GM19397 (cell line): ENCODE data around the gene STAT3.
"Not testable (repeated sequence)": the region's sequence is repeated elsewhere in the genome, so short reads cannot be mapped to it uniquely, and the experiment has no call there.

ENCODE experiments used
- ATAC-seq: cut with Tn5 transposase; IDR thresholded peaks from one replicate; pipeline ENCODE4 v1.9.1; 2021; ENCODE audit warnings: mild to moderate bottlenecking, moderate library complexity; ENCODE audit not compliant: unreplicated experiment

Gene STAT3

GRCh38 chr17:42388381-42389134 is at the start of gene STAT3:
TSS of gene STAT3 (minus strand) at chr17:42388442. CDS start at chr17:42348516, 39,926 bp downstream.
- ATAC-seq, result peak; percentile 93

GRCh38 chr17:42436391-42436790 is 48.1 kb upstream of the STAT3 start:
- no peak for ATAC-seq

GRCh38 chr17:42431758-42432161 is 43.5 kb upstream of the STAT3 start:
- no peak for ATAC-seq

- ATAC-seq, result no peak
Observed at GRCh38 chr17:42429726-42430447, 41.6 kb upstream of the STAT3 start.

GRCh38 chr17:42428141-42428944 is 40.1 kb upstream of the STAT3 start:
- no peak for ATAC-seq

GRCh38 chr17:42424991-42425610 is 36.9 kb upstream of the STAT3 start:
- ATAC-seq, result no peak

- ATAC-seq, result no peak
Observed at GRCh38 chr17:42423766-42424165, 35.5 kb upstream of the STAT3 start.

- ATAC-seq, result no peak
Observed at GRCh38 chr17:42422958-42423712, 34.9 kb upstream of the STAT3 start, which contains the start of gene CAVIN1. TSS of gene CAVIN1 (minus strand) at chr17:42423256. CDS start at chr17:42423097, 159 bp downstream.

GRCh38 chr17:42422412-42422957 is 34.2 kb upstream of the STAT3 start:
- ATAC-seq, result no peak

- no peak for ATAC-seq
Observed at GRCh38 chr17:42421507-42422338, 33.5 kb upstream of the STAT3 start.

GRCh38 chr17:42421136-42421506 is 32.9 kb upstream of the STAT3 start:
- ATAC-seq, result no peak

- ATAC-seq, result not testable (repeated sequence)
Observed at GRCh38 chr17:42417981-42418380, 29.7 kb upstream of the STAT3 start.

GRCh38 chr17:42414704-42415409 is 26.6 kb upstream of the STAT3 start:
- ATAC-seq, result no peak

GRCh38 chr17:42413464-42414040 is 25.3 kb upstream of the STAT3 start:
- ATAC-seq, result no peak

- no peak for ATAC-seq
Observed at GRCh38 chr17:42411905-42412679, 23.9 kb upstream of the STAT3 start.

- ATAC-seq, result no peak
Observed at GRCh38 chr17:42411361-42411760, 23.1 kb upstream of the STAT3 start.

GRCh38 chr17:42410319-42410685 is 22.1 kb upstream of the STAT3 start:
- no peak for ATAC-seq
